Measurements from ENCODE around the gene ZNF813. TPM values are rescaled to one million over a fixed set of nuclear protein-coding genes. Genes with fewer than 3 reads are reported as not detected.

Gene ZNF813
- total and polyA plus RNA-seq, 3 experiments from 2014 or later = 4.7 to 6.6 (median 5.6) TPM

- Histone ChIP-seq H3K36me3 (ENCODE audit: insufficient read depth, low read length) (no peaks in the 10 kb centered on the region), H3K4me1 (ENCODE audit: insufficient read depth, low read length) (peaks cover 17% of the 10 kb centered on the region), H3K27ac (ENCODE audit: low read depth, low read length) (no peak overlapping the region), H3K9me3 (ENCODE audit: low read length) (no peaks in the 10 kb centered on the region), H3K4me3 (ENCODE audit: low read length) (no peak overlapping the region), H3K27me3 (ENCODE audit: insufficient read depth, low read length, poor library complexity, severe bottlenecking) (no peaks in the 10 kb centered on the region)
- Mint-ChIP-seq H3K4me1 (peaks cover 25 to 65% (median 44%) of the 10 kb centered on the region in 3 donors), H3K27me3 (peaks cover 0 to 15% of the 10 kb centered on the region in 2 donors), H3K4me3 (peak overlapping the region; percentile 15 to 96 (median 66)), H3K27ac (peak overlapping the region in 7 of 8 donors; percentile 55 to 100 (median 99)), H3K9me3 (peaks cover 0 to 13% (median 0%) of the 10 kb centered on the region in 5 donors), H3K36me3 (peaks cover 14 to 60% (median 30%) of the 10 kb centered on the region in 3 donors)
- CTCF ChIA-PET = no interaction called here
- POLR2A ChIA-PET = no interaction called here
- DNase-seq = peak in 1 of 5 donors; percentile 5
These were observed 72.6 kb downstream of the ZNF813 start for GRCh38 chr19:53540091-53540490.

GRCh38 chr19:53541971-53542370 is 74.4 kb downstream of the ZNF813 start:
- H3K4me3 ChIP-seq (ENCODE audit: low read length) = no peak overlapping the region
- H3K27me3 Mint-ChIP-seq = peaks cover 0 to 16% of the 10 kb centered on the region in 2 donors
- H3K4me3 Mint-ChIP-seq = peak overlapping the region in 3 of 7 donors; percentile 16 to 34 (median 34)
- peaks cover 3% of the 10 kb centered on the region for H3K36me3 ChIP-seq (ENCODE audit: insufficient read depth, low read length)
- H3K36me3 Mint-ChIP-seq = peaks cover 21 to 71% (median 37%) of the 10 kb centered on the region in 3 donors
- peak overlapping the region in 5 of 8 donors; percentile 32 to 98 (median 64) for H3K27ac Mint-ChIP-seq
- H3K9me3 ChIP-seq (ENCODE audit: low read length) = no peaks in the 10 kb centered on the region
- H3K4me1 Mint-ChIP-seq = peaks cover 32 to 70% (median 46%) of the 10 kb centered on the region in 3 donors
- peak in 1 of 5 donors; percentile 7 for DNase-seq
- H3K27ac ChIP-seq (ENCODE audit: low read depth, low read length) = no peak overlapping the region
- no peaks in the 10 kb centered on the region for H3K27me3 ChIP-seq (ENCODE audit: insufficient read depth, low read length, poor library complexity, severe bottlenecking)
- peaks cover 14% of the 10 kb centered on the region for H3K4me1 ChIP-seq (ENCODE audit: insufficient read depth, low read length)
- ChIA-PET POLR2A (no interaction called here), CTCF (no interaction called here)
- peaks cover 0 to 14% (median 0%) of the 10 kb centered on the region in 5 donors for H3K9me3 Mint-ChIP-seq

GRCh38 chr19:53545271-53546065 is 77.9 kb downstream of the ZNF813 start:
- no peak overlapping the region for H3K4me3 ChIP-seq (ENCODE audit: low read length)
- H3K4me3 Mint-ChIP-seq = no peak overlapping the region
- peak overlapping the region in 3 of 8 donors; percentile 37 to 55 (median 44) for H3K27ac Mint-ChIP-seq
- peak in 1 of 5 donors; percentile 28 for DNase-seq
- H3K27me3 Mint-ChIP-seq = peaks cover 0 to 5% of the 10 kb centered on the region in 2 donors
- H3K9me3 Mint-ChIP-seq = peaks cover 0 to 25% (median 5%) of the 10 kb centered on the region in 5 donors
- peaks cover 29 to 66% (median 54%) of the 10 kb centered on the region in 3 donors for H3K4me1 Mint-ChIP-seq
- peaks cover 20 to 67% (median 38%) of the 10 kb centered on the region in 3 donors for H3K36me3 Mint-ChIP-seq
- H3K4me1 ChIP-seq (ENCODE audit: insufficient read depth, low read length) = no peaks in the 10 kb centered on the region
- ChIA-PET CTCF (no interaction called here), POLR2A (no interaction called here)
- H3K27ac ChIP-seq (ENCODE audit: low read depth, low read length) = no peak overlapping the region
- H3K9me3 ChIP-seq (ENCODE audit: low read length) = no peaks in the 10 kb centered on the region
- peaks cover 3% of the 10 kb centered on the region for H3K36me3 ChIP-seq (ENCODE audit: insufficient read depth, low read length)
- H3K27me3 ChIP-seq (ENCODE audit: insufficient read depth, low read length, poor library complexity, severe bottlenecking) = no peaks in the 10 kb centered on the region

Other genes with a start within 250 kb of the ZNF813 start
- 1 to 10 TPM; 7.1 to 7.8 TPM for gene ZNF677, start 212.9 kb upstream of the ZNF813 start, total RNA-seq
- 21.2 TPM for gene ZNF677, start 212.9 kb upstream of the ZNF813 start, polyA plus RNA-seq
- gene VN1R2, start 209.4 kb upstream of the ZNF813 start, total RNA-seq = not detected
- gene VN1R2, start 209.4 kb upstream of the ZNF813 start, polyA plus RNA-seq = not detected
- gene VN1R4, start 200.0 kb upstream of the ZNF813 start, total RNA-seq = not detected
- not detected for gene VN1R4, start 200.0 kb upstream of the ZNF813 start, polyA plus RNA-seq
- gene ZNF845, start 134.0 kb upstream of the ZNF813 start, total RNA-seq = 1 to 10 TPM; 5.8 to 6.3 TPM
- gene ZNF845, start 134.0 kb upstream of the ZNF813 start, polyA plus RNA-seq = 11.5 TPM
- 10 to 100 TPM; 17.8 to 18.7 TPM for gene ZNF525, start 102.0 kb upstream of the ZNF813 start, total RNA-seq
- 9.9 TPM for gene ZNF525, start 102.0 kb upstream of the ZNF813 start, polyA plus RNA-seq
- 10 to 100 TPM; 10.1 to 10.5 TPM for gene ZNF765, start 72.6 kb upstream of the ZNF813 start, total RNA-seq
- 10.0 TPM for gene ZNF765, start 72.6 kb upstream of the ZNF813 start, polyA plus RNA-seq
- gene ZNF761, start 35.7 kb upstream of the ZNF813 start, total RNA-seq = 10 to 100 TPM in 1 of 2 experiments, 1 to 10 TPM in 1; 8.9 to 10.6 TPM
- gene ZNF761, start 35.7 kb upstream of the ZNF813 start, polyA plus RNA-seq = 10.6 TPM
- gene ZNF331, start 70.4 kb downstream of the ZNF813 start, total RNA-seq = 10 to 100 TPM; 17.5 to 18.6 TPM
- 43.9 TPM for gene ZNF331, start 70.4 kb downstream of the ZNF813 start, polyA plus RNA-seq
- not detected for gene DPRX, start 164.3 kb downstream of the ZNF813 start, total RNA-seq
- not detected for gene DPRX, start 164.3 kb downstream of the ZNF813 start, polyA plus RNA-seq

All from CD8-positive, alpha-beta memory T cell (primary cell).